Gastrocnemius medialis (tissue), 4 donors: ENCODE data around the gene LBH. TPM values are rescaled to one million over a fixed set of nuclear protein-coding genes. Genes with fewer than 3 reads are reported as not detected.

Experiments
- ATAC-seq, 2 donors: fragments of 150-250 bp; one replicate each; pipeline ENCODE4 v1.9.1; 2016
- DNase-seq, 2 donors: peaks; one replicate each; pipeline ENCODE4 v3.0.0-alpha.2; 2019
- H3K27ac ChIP-seq, 4 donors: fragments of 200-600 bp; sonication (generic); 1 replicate in 1 of 4; 2 replicates in 3 of 4; pipeline ENCODE4 v1.5.1; 2016 to 2018; ENCODE audit warnings: mild to moderate bottlenecking in 2 of 4, moderate library complexity in 1 of 4
- H3K27me3 ChIP-seq, 3 donors: fragments of 200-600 bp; sonication (generic) in 2 of 3; 1 replicate in 1 of 3; 2 replicates in 2 of 3; pipeline versions ENCODE4 v1.5.1 to v1.6.0; 2016 to 2019; ENCODE audit warnings: mild to moderate bottlenecking in 1 of 3, moderate library complexity in 1 of 3
- H3K36me3 ChIP-seq, 2 donors: fragments of 200-600 bp; sonication (generic) in 1 of 2; one replicate each; pipeline ENCODE4 v1.5.1; 2017 to 2018
- H3K4me1 ChIP-seq, 2 donors: fragments of 200-600 bp; sonication (generic) in 1 of 2; one replicate each; pipeline ENCODE4 v1.5.1; 2016 to 2017; ENCODE audit warnings: mild to moderate bottlenecking in 2 of 2
- H3K4me3 ChIP-seq, 4 donors: fragments of 200-600 bp; sonication (generic) in 3 of 4; 1 replicate in 1 of 4; 2 replicates in 3 of 4; pipeline ENCODE4 v1.5.1; 2016 to 2019; ENCODE audit warnings: mild to moderate bottlenecking in 2 of 4
- H3K9me3 ChIP-seq, 3 donors: fragments of 200-600 bp; sonication (generic) in 2 of 3; 1 replicate in 1 of 3; 2 replicates in 2 of 3; pipeline ENCODE4 v1.5.1; 2016 to 2019
- POLR2A ChIP-seq, 2 donors: fragments of 450-650 bp; IDR thresholded peaks; one replicate each; pipeline ENCODE4 v1.6.1; 2017; ENCODE audit warnings: antibody characterized with exemption in 2 of 2, mild to moderate bottlenecking in 2 of 2, moderate library complexity in 2 of 2
- in situ Hi-C, 4 donors: fragments of 200-750 bp; cut with MboI; loops; one replicate each; pipeline versions ENCODE4 v1.15.0 to v1.8.0; 2017; ENCODE audit warnings: low sequenced_read_pairs in 4 of 4
- intact Hi-C: fragments of 100-400 bp; cut with DNase I; formaldehyde crosslinking; loops from one replicate; pipeline ENCODE4 v1.15.1; 2023; ENCODE audit warnings: low total_unique reads
- total RNA-seq, 4 donors: library from RNA; depleted of rRNA; stranded (reverse); fragments of >200 nt; gene quantifications; one replicate each; pipeline versions ENCODE4 v1.1.0 to v1.2.3, GENCODE V29; 2016

Gene LBH
- total RNA-seq, 4 donors from 2014 or later, result 5.4 to 37.6 (median 12.5) TPM

GRCh38 chr2:30308280-30308679, 76.9 kb downstream of the LBH start:
- no peaks in the 10 kb centered on the region for H3K9me3 ChIP-seq
- intact Hi-C loops (no loop called here), in situ Hi-C loops (no loop called here)
- ATAC-seq (no peak), DNase-seq (no peak)
- H3K4me1 ChIP-seq, result no peaks in the 10 kb centered on the region
- no peaks in the 10 kb centered on the region for H3K36me3 ChIP-seq
- TF ChIP-seq POLR2A (IDR thresholded peaks at IDR 0.05), result no peak
- H3K27ac ChIP-seq, result no peak overlapping the region
- H3K27me3 ChIP-seq, result no peaks in the 10 kb centered on the region
- no peak overlapping the region for H3K4me3 ChIP-seq

Other genes starting within 250 kb of the LBH start
- 10 to 100 TPM; 31.4 to 76.7 (median 53.9) TPM for gene YPEL5, start 84.5 kb upstream of the LBH start, total RNA-seq
- 10 to 100 TPM in 2 of 4 donors, 1 to 10 TPM in 2; 4.3 to 14.5 (median 11.3) TPM for gene LCLAT1, start 215.7 kb downstream of the LBH start, total RNA-seq